ENCODE data around the gene RETREG3. TPM values are rescaled to one million over a fixed set of nuclear protein-coding genes. Genes with fewer than 3 reads are reported as not detected.
A peak's percentile ranks its signal among the peaks of the same experiment; 100 is the strongest.

The RETREG3 gene
- total and polyA plus RNA-seq, 2 of the 13 experiments (the other 11 are each of a cell fraction or from before 2014, with no cell fraction given) = 47.0 to 55.8 TPM

GRCh38 chr17:42538482-42538881 lies 70.7 kb downstream of the RETREG3 start (continued):
- TF ChIP-seq, protein P1, sequence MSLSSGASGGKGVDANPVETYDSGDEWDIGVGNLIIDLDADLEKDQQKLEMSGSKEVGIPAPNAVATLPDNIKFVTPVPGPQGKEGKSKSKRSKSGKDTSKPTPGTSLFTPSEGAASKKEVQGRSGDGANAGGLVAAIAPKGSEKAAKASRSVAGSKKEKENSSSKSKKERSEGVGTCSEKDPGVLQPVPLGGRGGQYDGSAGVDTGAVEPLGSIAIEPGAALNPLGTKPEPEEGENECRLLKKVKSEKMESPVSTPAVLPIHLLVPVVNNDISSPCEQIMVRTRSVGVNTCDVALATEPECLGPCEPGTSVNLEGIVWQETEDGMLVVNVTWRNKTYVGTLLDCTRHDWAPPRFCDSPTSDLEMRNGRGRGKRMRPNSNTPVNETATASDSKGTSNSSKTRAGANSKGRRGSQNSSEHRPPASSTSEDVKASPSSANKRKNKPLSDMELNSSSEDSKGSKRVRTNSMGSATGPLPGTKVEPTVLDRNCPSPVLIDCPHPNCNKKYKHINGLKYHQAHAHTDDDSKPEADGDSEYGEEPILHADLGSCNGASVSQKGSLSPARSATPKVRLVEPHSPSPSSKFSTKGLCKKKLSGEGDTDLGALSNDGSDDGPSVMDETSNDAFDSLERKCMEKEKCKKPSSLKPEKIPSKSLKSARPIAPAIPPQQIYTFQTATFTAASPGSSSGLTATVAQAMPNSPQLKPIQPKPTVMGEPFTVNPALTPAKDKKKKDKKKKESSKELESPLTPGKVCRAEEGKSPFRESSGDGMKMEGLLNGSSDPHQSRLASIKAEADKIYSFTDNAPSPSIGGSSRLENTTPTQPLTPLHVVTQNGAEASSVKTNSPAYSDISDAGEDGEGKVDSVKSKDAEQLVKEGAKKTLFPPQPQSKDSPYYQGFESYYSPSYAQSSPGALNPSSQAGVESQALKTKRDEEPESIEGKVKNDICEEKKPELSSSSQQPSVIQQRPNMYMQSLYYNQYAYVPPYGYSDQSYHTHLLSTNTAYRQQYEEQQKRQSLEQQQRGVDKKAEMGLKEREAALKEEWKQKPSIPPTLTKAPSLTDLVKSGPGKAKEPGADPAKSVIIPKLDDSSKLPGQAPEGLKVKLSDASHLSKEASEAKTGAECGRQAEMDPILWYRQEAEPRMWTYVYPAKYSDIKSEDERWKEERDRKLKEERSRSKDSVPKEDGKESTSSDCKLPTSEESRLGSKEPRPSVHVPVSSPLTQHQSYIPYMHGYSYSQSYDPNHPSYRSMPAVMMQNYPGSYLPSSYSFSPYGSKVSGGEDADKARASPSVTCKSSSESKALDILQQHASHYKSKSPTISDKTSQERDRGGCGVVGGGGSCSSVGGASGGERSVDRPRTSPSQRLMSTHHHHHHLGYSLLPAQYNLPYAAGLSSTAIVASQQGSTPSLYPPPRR (CRISPR knock-in tag; IDR thresholded peaks at IDR 0.05; ENCODE audit: borderline replicate concordance) = no peak
- TF ChIP-seq DZIP1 (CRISPR knock-in tag; IDR thresholded peaks at IDR 0.05) = 0 out of 2 replicates have a peak, but pooled peaks have one; percentile 29
- TF ChIP-seq ZNF124 (CRISPR knock-in tag; IDR thresholded peaks at IDR 0.05) = no peak
- TF ChIP-seq ZNF75D (CRISPR knock-in tag; IDR thresholded peaks at IDR 0.05; ENCODE audit: borderline replicate concordance) = no peak
- TF ChIP-seq ZNF816 (CRISPR knock-in tag; IDR thresholded peaks at IDR 0.05; ENCODE audit: borderline replicate concordance) = no peak

Data from HepG2 (cell line).